DMS114 treated with DMSO at 0.1 percent for 48 hours (cell line): Measurements from ENCODE around the gene DMRTA2.
"Not testable (repeated sequence)": the region's sequence is repeated elsewhere in the genome, so short reads cannot be mapped to it uniquely, and the experiment has no call there.

Source experiments
- DNase-seq: peaks from one replicate; lab custom pipeline; 2025; ENCODE audit not compliant: unreplicated experiment; lab: John Stamatoyannopoulos, UW

Gene DMRTA2

GRCh38 chr1:50393522-50394120 lies 29.6 kb downstream of the DMRTA2 start:
- DNase-seq = no peak

- not testable (repeated sequence) for DNase-seq
These were observed 41.7 kb downstream of the DMRTA2 start for GRCh38 chr1:50381551-50381950.

- DNase-seq = no peak
These were observed 44.5 kb downstream of the DMRTA2 start for GRCh38 chr1:50378770-50379169.

- no peak for DNase-seq
These were observed 49.7 kb downstream of the DMRTA2 start for GRCh38 chr1:50373532-50373931.

- no peak for DNase-seq
These were observed 51.5 kb downstream of the DMRTA2 start for GRCh38 chr1:50371749-50372148.

GRCh38 chr1:50369830-50370229 lies 53.4 kb downstream of the DMRTA2 start:
- DNase-seq = no peak

GRCh38 chr1:50369008-50369634 lies 54.1 kb downstream of the DMRTA2 start:
- DNase-seq = no peak

GRCh38 chr1:50368179-50369007 lies 54.9 kb downstream of the DMRTA2 start:
- peak; percentile 47 for DNase-seq
